Thoracic aorta (tissue), 2 donors: ENCODE measurements around the gene PTPN4. TPM values are rescaled to one million over a fixed set of nuclear protein-coding genes. Genes with fewer than 3 reads are reported as not detected.

Experiments
- ATAC-seq: fragments of 150-250 bp; one replicate; pipeline ENCODE4 v1.8.0; 2017; ENCODE audit warnings: low read depth; ENCODE audit not compliant: insufficient number of reproducible peaks, low FRiP score
- DNase-seq: peaks from one replicate; pipeline ENCODE4 v3.0.0-alpha.2; 2020; ENCODE audit warnings: low spot score
- H3K27ac ChIP-seq, 2 donors: fragments of 200-600 bp; sonication (generic); 1 replicate in 1 of 2; 2 replicates in 1 of 2; pipeline ENCODE4 v1.5.1; 2016; ENCODE audit warnings: mild to moderate bottlenecking in 2 of 2, moderate library complexity in 2 of 2
- H3K27me3 ChIP-seq: fragments of 200-600 bp; sonication (generic); replicated peaks from 2 replicates; pipeline ENCODE4 v1.6.0; 2016; ENCODE audit warnings: mild to moderate bottlenecking; ENCODE audit not compliant: insufficient read depth
- H3K36me3 ChIP-seq: fragments of 200-600 bp; sonication (generic); one replicate; pipeline ENCODE4 v1.5.1; 2016
- H3K4me1 ChIP-seq, 2 donors: fragments of 200-600 bp; sonication (generic); 1 replicate in 1 of 2; 2 replicates in 1 of 2; pipeline versions ENCODE4 v1.5.1 to v1.6.0; 2016; ENCODE audit warnings: low read depth in 2 of 2, mild to moderate bottlenecking in 1 of 2; ENCODE audit not compliant: control insufficient read depth in 1 of 2
- H3K4me3 ChIP-seq: fragments of 200-600 bp; sonication (generic); 2 replicates; pipeline ENCODE4 v1.5.1; 2016; ENCODE audit warnings: mild to moderate bottlenecking
- H3K9me3 ChIP-seq: fragments of 200-600 bp; sonication (generic); 2 replicates; pipeline ENCODE4 v1.5.1; 2016
- total RNA-seq, 2 donors: library from RNA; depleted of rRNA; stranded (reverse); fragments of >200 nt; gene quantifications; one replicate each; pipeline versions ENCODE4 v1.1.0 to v1.2.3, GENCODE V29; 2016
- TF ChIP-seq, protein P1 (sequence below): fragments of 200-600 bp; sonication (generic); IDR thresholded peaks from one replicate; pipeline ENCODE4 v1.5.1; 2019; ENCODE audit warnings: antibody characterized with exemption

PTPN4 gene
- total RNA-seq, 2 donors from 2014 or later = 18.5 to 43.3 TPM

DNA sequence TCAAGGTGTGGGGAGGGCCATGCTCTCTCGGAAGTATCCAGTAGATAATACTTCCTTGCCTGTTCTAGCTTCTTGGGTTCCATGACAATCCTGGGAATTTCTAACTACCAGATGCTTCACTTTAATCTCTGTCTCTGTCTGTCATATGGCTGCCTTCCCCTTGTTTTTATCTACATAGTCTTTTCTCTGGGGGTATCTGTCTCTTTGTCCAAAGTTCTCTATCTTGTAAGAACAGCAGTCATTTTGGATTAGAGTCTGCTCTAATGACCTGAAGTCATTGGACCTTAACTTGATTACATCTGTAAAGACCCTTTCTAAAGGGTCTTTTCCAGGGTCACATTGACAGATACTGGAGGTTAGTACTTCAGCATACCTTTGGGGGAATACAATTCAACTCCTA lies 241.7 kb downstream of the PTPN4 start:
- no peaks in the 10 kb centered on the region for H3K4me1 ChIP-seq
- H3K9me3 ChIP-seq = no peaks in the 10 kb centered on the region
- TF ChIP-seq, protein P1, sequence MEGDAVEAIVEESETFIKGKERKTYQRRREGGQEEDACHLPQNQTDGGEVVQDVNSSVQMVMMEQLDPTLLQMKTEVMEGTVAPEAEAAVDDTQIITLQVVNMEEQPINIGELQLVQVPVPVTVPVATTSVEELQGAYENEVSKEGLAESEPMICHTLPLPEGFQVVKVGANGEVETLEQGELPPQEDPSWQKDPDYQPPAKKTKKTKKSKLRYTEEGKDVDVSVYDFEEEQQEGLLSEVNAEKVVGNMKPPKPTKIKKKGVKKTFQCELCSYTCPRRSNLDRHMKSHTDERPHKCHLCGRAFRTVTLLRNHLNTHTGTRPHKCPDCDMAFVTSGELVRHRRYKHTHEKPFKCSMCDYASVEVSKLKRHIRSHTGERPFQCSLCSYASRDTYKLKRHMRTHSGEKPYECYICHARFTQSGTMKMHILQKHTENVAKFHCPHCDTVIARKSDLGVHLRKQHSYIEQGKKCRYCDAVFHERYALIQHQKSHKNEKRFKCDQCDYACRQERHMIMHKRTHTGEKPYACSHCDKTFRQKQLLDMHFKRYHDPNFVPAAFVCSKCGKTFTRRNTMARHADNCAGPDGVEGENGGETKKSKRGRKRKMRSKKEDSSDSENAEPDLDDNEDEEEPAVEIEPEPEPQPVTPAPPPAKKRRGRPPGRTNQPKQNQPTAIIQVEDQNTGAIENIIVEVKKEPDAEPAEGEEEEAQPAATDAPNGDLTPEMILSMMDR = no peak
- DNase-seq (no peak), ATAC-seq (no peak)
- H3K27me3 ChIP-seq = no peaks in the 10 kb centered on the region
- no peaks in the 10 kb centered on the region for H3K36me3 ChIP-seq
- H3K4me3 ChIP-seq = no peak overlapping the region
- H3K27ac ChIP-seq = no peak overlapping the region

DNA sequence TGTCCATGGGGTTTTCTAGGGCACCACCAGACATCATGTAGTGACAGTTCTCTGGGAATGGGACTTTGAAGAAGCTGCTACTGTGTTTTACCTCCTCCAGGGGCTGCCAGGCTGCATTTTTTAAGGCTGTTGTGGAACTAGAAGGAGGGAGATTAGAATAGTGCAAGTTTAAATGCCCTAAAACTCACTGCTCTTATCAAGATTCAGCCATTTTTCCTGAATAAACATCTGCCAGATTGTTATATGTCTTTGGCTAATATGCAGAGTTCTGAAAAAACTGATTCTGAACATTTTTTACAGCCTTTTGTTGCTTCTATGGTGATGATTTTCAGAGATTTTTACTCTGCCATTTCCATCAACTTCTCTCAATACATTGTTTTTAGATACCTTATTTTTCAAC lies 244.5 kb downstream of the PTPN4 start:
- Histone ChIP-seq H3K4me1 (no peaks in the 10 kb centered on the region), H3K4me3 (no peak overlapping the region), H3K9me3 (no peaks in the 10 kb centered on the region), H3K36me3 (no peaks in the 10 kb centered on the region), H3K27ac (no peak overlapping the region), H3K27me3 (no peaks in the 10 kb centered on the region)
- no peak for DNase-seq
- ATAC-seq = no peak
- TF ChIP-seq, protein P1 = no peak

DNA sequence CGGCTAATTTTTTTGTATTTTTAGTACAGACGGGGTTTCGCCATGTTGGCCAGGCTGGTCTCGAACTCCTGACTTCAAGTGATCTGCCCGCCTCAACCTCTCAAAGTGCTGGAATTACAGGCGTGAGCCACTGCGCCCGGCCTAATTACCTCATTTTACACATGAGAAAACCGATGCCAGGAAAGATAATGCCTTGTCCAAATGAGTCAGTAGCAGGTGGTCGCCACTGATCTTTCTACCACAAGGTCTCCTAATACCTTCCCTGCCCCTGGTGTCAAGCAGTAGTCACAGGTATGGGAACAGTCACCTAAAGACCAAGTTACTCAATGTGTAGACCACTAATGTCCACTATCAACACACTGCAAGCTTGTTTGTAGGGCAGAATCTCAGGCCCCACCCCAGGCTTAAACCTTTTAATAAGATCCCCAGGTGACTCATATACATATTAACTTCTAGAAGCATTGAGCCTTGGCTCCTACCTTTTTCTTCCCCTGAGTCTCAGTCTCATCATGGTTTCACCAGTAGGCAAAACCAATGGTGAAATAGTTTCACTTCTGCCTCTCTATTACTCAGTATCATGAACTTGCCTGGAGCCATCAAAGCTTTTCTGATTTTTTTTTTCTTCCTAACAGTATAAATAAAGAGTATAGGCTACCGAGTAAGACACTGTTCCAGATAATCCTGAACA lies 246.3 kb downstream of the PTPN4 start:
- H3K27ac ChIP-seq = no peak overlapping the region
- H3K9me3 ChIP-seq = no peaks in the 10 kb centered on the region
- DNase-seq = no peak
- TF ChIP-seq, protein P1 = no peak
- no peak overlapping the region for H3K4me3 ChIP-seq
- no peak for ATAC-seq
- no peaks in the 10 kb centered on the region for H3K4me1 ChIP-seq
- no peaks in the 10 kb centered on the region for H3K36me3 ChIP-seq
- no peaks in the 10 kb centered on the region for H3K27me3 ChIP-seq

DNA sequence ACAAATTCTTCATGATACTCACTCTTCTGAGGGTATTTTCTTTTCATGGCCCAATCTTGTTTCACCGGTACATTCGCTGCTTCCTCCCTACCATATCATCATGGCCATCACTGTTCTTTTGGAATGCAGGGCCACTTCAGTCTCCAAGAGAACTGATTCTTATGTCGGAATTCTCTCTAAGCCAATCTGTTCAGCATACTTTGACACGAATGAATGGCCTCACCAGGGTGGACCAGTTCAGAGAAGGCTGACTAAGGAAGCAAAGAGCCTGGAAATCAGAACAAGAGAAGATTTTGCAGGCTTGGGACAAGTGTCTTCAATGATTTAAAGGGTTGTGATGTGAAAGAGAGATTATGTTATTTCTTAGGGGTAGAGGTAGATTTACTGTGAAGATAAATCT lies 248.1 kb downstream of the PTPN4 start:
- Histone ChIP-seq H3K4me3 (no peak overlapping the region), H3K4me1 (peaks cover 0 to 7% of the 10 kb centered on the region in 2 donors), H3K27ac (no peak overlapping the region), H3K27me3 (no peaks in the 10 kb centered on the region), H3K9me3 (no peaks in the 10 kb centered on the region), H3K36me3 (no peaks in the 10 kb centered on the region)
- DNase-seq (no peak), ATAC-seq (no peak)
- TF ChIP-seq, protein P1 = no peak

DNA sequence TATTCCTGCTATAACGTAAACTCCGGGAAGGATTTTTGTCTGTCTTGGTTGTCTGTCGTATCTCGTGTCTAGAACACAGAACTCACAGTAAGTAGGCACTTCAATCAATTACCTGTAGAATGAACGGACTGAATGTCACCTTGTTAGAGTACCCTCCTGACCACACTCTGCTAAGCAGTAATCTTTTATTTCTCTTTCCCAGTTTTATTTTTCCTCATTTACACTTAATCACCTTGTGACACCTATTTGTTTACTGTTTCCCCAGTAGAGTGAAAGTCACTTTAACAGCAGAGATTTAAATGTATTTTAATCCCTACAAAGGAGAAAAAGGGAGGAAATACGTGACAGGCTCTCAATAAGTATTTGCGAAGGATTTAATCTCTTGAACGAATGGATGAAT lies 252.6 kb downstream of the PTPN4 start:
- no peaks in the 10 kb centered on the region for H3K27me3 ChIP-seq
- no peak for ATAC-seq
- no peaks in the 10 kb centered on the region for H3K36me3 ChIP-seq
- TF ChIP-seq, protein P1 = no peak
- no peaks in the 10 kb centered on the region for H3K9me3 ChIP-seq
- DNase-seq = no peak
- H3K4me1 ChIP-seq = peaks cover 0 to 14% of the 10 kb centered on the region in 2 donors
- peak overlapping the region; percentile 79 for H3K4me3 ChIP-seq
- H3K27ac ChIP-seq = peak overlapping the region; percentile 13 to 71
